OCI-LY3 (cell line): ENCODE data around the gene SPDYE1.
"Not testable (repeated sequence)": the region's sequence is repeated elsewhere in the genome, so short reads cannot be mapped to it uniquely, and the experiment has no call there.

Experiments used
- EZH2phosphoT487 ChIP-seq: fragments of 200-600 bp; shearing (Covaris generic); IDR thresholded peaks from 2 replicates; pipeline ENCODE4 v1.6.1; 2018; ENCODE audit warnings: antibody characterized with exemption, mixed run types, low read depth
- TF ChIP-seq, protein P1 (sequence below): fragments of 200-600, 300-600 bp; sonication (generic); IDR thresholded peaks from 2 replicates; pipeline ENCODE4 v1.5.1; 2014; ENCODE audit warnings: antibody characterized with exemption, low read length, low read depth

- TF ChIP-seq EZH2phosphoT487: not testable (repeated sequence)
- TF ChIP-seq, protein P1, sequence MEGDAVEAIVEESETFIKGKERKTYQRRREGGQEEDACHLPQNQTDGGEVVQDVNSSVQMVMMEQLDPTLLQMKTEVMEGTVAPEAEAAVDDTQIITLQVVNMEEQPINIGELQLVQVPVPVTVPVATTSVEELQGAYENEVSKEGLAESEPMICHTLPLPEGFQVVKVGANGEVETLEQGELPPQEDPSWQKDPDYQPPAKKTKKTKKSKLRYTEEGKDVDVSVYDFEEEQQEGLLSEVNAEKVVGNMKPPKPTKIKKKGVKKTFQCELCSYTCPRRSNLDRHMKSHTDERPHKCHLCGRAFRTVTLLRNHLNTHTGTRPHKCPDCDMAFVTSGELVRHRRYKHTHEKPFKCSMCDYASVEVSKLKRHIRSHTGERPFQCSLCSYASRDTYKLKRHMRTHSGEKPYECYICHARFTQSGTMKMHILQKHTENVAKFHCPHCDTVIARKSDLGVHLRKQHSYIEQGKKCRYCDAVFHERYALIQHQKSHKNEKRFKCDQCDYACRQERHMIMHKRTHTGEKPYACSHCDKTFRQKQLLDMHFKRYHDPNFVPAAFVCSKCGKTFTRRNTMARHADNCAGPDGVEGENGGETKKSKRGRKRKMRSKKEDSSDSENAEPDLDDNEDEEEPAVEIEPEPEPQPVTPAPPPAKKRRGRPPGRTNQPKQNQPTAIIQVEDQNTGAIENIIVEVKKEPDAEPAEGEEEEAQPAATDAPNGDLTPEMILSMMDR: not testable (repeated sequence)
These were observed 24.4 kb downstream of the SPDYE1 start for GRCh38 chr7:44022069-44022468.
